ENCODE results near the gene LRRC52.

- no peak for TF ChIP-seq EZH2 (IDR thresholded peaks at IDR 0.05; ENCODE audit: low read depth)
- no peak for TF ChIP-seq CTCF (conservative IDR thresholded peaks at IDR 0.05)
Observed at GRCh38 chr1:165495858-165496205, 48.0 kb upstream of the LRRC52 start.
